ENCODE measurements around the gene LRRC32. TPM values are rescaled to one million over a fixed set of nuclear protein-coding genes. Genes with fewer than 3 reads are reported as not detected.

LRRC32 gene
- total and polyA plus RNA-seq, 3 experiments from 2014 or later: 0.06 to 2.8 (median 1.5) TPM

DNA sequence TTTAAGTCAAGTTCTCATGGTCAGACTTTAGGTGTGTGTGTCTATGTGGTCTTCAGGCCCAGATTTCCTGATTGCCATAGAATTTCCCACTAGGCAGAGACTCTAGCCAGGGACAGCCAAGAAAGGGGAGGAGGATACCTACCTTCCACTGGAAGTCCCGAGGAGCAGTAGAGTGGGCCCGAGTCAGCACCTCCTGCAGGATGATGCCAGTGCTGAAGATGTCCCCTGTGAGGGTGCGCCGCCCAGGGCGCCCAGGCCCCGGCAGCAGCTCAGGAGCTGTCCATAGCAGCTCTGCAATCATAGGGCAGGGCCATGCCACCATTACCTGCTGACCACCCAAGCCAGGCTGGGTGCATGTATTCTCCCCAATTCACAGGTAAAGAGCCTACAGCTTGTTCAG lies 41.6 kb upstream of the LRRC32 start:
- H3K27ac ChIP-seq (ENCODE audit: low read depth, low read length): no peak overlapping the region
- H3K27ac Mint-ChIP-seq: no peak overlapping the region
- no peak for DNase-seq
- H3K9me3 Mint-ChIP-seq: peaks cover 0 to 2% (median 0%) of the 10 kb centered on the region in 5 donors
- H3K4me3 ChIP-seq (ENCODE audit: low read length): no peak overlapping the region
- no peaks in the 10 kb centered on the region for H3K9me3 ChIP-seq (ENCODE audit: low read length)
- CTCF ChIA-PET: no interaction called here
- POLR2A ChIA-PET: no interaction called here
- no peaks in the 10 kb centered on the region for H3K27me3 ChIP-seq (ENCODE audit: insufficient read depth, low read length, poor library complexity, severe bottlenecking)
- no peak overlapping the region for H3K4me3 Mint-ChIP-seq
- no peaks in the 10 kb centered on the region for H3K4me1 Mint-ChIP-seq
- H3K4me1 ChIP-seq (ENCODE audit: insufficient read depth, low read length): no peaks in the 10 kb centered on the region
- H3K36me3 ChIP-seq (ENCODE audit: insufficient read depth, low read length): no peaks in the 10 kb centered on the region
- no peaks in the 10 kb centered on the region for H3K36me3 Mint-ChIP-seq
- peaks cover 0 to 8% of the 10 kb centered on the region in 2 donors for H3K27me3 Mint-ChIP-seq

DNA sequence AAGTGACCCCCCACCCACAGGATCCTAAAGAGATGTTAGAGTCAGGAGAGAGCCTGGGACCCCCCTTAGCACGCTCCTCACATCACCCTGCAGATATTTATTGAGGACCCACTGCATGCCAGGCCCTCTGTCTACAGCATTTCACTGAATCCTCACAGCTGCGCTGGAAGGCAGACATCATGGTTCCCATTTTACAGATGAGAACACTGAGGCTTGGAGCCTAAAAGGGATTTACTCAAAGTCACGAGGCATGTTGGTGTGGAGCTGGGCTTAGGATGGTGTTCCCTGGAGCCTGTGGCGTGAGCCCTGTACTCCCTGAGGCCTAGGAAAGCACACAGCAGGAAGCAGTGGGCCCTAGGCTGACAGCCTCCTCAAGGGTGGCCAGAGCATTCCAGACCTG lies 39.2 kb upstream of the LRRC32 start:
- H3K4me3 ChIP-seq (ENCODE audit: low read length): no peak overlapping the region

DNA sequence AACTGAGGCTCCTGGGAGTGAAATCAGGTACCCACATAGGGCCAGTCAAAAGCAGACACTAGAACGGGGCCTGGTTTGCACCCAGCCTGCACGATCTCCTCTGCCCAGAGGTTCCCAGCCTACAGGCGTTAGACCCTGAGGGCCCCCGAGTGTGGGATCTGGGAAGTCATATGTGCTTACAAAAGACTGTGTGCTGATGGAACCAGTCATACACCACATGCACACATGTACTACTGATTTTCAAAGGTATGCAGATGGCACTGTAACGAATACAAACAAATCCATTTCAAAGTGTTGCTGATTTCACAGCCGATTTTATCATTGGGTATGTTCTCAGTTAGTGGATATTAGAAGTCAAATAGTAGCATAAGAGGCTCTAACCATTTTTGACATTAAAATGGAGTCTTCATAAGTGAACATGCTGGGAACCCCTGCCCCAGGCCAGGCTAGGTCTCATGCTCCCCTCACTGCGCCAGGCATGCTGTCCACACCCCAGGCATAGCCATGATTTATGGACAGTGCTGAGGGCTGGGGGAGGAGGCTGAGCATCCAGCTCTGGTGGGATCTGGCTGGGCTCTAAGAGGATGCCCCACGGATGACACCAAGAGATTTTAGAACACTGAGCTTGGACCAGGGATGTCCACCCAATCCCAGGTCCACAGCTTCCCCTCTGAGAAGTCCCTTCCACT lies 38.6 kb upstream of the LRRC32 start:
- no peak overlapping the region for H3K27ac Mint-ChIP-seq
- H3K27me3 Mint-ChIP-seq: peaks cover 0 to 8% of the 10 kb centered on the region in 2 donors
- H3K9me3 Mint-ChIP-seq: peaks cover 0 to 6% (median 0%) of the 10 kb centered on the region in 5 donors
- no peak overlapping the region for H3K27ac ChIP-seq (ENCODE audit: low read depth, low read length)
- no peaks in the 10 kb centered on the region for H3K36me3 ChIP-seq (ENCODE audit: insufficient read depth, low read length)
- ChIA-PET POLR2A (no interaction called here), CTCF (no interaction called here)
- H3K27me3 ChIP-seq (ENCODE audit: insufficient read depth, low read length, poor library complexity, severe bottlenecking): no peaks in the 10 kb centered on the region
- H3K4me3 ChIP-seq (ENCODE audit: low read length): no peak overlapping the region
- no peaks in the 10 kb centered on the region for H3K4me1 ChIP-seq (ENCODE audit: insufficient read depth, low read length)
- no peak overlapping the region for H3K4me3 Mint-ChIP-seq
- no peaks in the 10 kb centered on the region for H3K9me3 ChIP-seq (ENCODE audit: low read length)
- DNase-seq: no peak
- H3K4me1 Mint-ChIP-seq: no peaks in the 10 kb centered on the region
- no peaks in the 10 kb centered on the region for H3K36me3 Mint-ChIP-seq

More for the DNA sequence above, 39.2 kb upstream of the LRRC32 start:
- Mint-ChIP-seq H3K9me3 (peaks cover 0 to 6% (median 0%) of the 10 kb centered on the region in 5 donors), H3K4me1 (no peaks in the 10 kb centered on the region), H3K27ac (no peak overlapping the region), H3K4me3 (no peak overlapping the region), H3K27me3 (peaks cover 0 to 8% of the 10 kb centered on the region in 2 donors), H3K36me3 (no peaks in the 10 kb centered on the region)
- Histone ChIP-seq H3K36me3 (ENCODE audit: insufficient read depth, low read length) (no peaks in the 10 kb centered on the region), H3K27ac (ENCODE audit: low read depth, low read length) (no peak overlapping the region), H3K4me1 (ENCODE audit: insufficient read depth, low read length) (no peaks in the 10 kb centered on the region), H3K27me3 (ENCODE audit: insufficient read depth, low read length, poor library complexity, severe bottlenecking) (no peaks in the 10 kb centered on the region), H3K9me3 (ENCODE audit: low read length) (no peaks in the 10 kb centered on the region)
- CTCF ChIA-PET: interaction anchor here (1.9 kb wide), 1 partner anchor 12 kb away, joined by 6 read pairs; no protein-coding TSS in a partner anchor
- DNase-seq: no peak
- POLR2A ChIA-PET: no interaction called here

DNA sequence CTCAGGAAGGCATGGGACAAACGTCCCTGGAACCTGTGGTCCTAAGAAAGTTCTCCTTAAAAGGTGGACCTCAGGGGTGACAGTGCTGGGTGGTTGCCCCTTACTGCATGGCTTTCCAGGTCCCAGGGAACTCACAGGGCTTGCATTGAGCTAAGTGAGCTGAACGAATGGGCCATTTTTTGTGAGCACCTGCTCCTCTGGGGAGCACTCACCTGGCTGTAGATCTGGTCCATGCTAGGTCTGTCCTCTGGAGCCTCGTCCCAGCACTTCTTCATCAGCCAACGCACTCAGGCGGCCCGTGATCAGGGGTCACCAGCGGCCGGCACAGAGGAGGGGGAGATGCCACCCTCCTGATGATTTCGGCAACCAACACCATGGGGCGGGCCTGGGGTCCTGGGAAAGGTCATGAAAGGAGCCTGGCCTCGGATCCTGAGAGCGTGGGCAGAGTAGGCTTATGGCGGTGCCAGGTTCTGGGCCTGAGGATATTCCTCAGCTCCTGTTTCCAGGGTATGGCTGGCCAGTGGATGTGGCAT lies 36.8 kb upstream of the LRRC32 start:
- no peak overlapping the region for H3K4me3 Mint-ChIP-seq
- no peaks in the 10 kb centered on the region for H3K4me1 Mint-ChIP-seq
- Histone ChIP-seq H3K27me3 (ENCODE audit: insufficient read depth, low read length, poor library complexity, severe bottlenecking) (no peaks in the 10 kb centered on the region), H3K27ac (ENCODE audit: low read depth, low read length) (no peak overlapping the region), H3K4me3 (ENCODE audit: low read length) (no peak overlapping the region), H3K4me1 (ENCODE audit: insufficient read depth, low read length) (no peaks in the 10 kb centered on the region), H3K36me3 (ENCODE audit: insufficient read depth, low read length) (no peaks in the 10 kb centered on the region), H3K9me3 (ENCODE audit: low read length) (no peaks in the 10 kb centered on the region)
- DNase-seq: no peak
- H3K27me3 Mint-ChIP-seq: peaks cover 4 to 12% of the 10 kb centered on the region in 2 donors
- ChIA-PET POLR2A (no interaction called here), CTCF (interaction anchor here (1.7 kb wide), 1 partner anchor 21 kb away, joined by 3 read pairs; no protein-coding TSS in a partner anchor)
- no peaks in the 10 kb centered on the region for H3K36me3 Mint-ChIP-seq
- no peak overlapping the region for H3K27ac Mint-ChIP-seq
- H3K9me3 Mint-ChIP-seq: peaks cover 0 to 6% (median 0%) of the 10 kb centered on the region in 5 donors

DNA sequence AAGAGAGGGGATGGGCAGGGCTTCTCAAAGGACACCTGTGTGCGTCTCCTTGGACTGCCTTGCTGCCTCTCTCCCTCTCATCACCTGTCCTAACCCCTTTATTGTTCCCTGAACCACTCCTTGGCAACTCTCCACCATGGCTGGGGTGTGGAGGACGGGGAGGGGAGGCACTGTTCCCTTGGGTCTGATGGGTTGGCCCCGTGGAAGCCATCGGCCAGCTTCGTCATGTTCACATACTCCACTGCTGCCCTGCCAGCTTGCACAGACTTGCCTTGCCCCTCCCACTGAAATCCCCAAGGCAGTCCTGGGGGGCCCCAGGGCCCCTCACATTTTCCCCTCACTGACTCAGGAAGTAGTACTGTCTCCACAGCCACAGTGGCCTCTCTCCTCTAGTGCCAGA lies 36.1 kb upstream of the LRRC32 start:
- peaks cover 4 to 12% of the 10 kb centered on the region in 2 donors for H3K27me3 Mint-ChIP-seq
- CTCF ChIA-PET: interaction anchor here (1.7 to 2.5 kb wide), 2 partner anchors 15 to 20 kb away, joined by 3 to 7 read pairs; no protein-coding TSS in a partner anchor
- H3K27ac ChIP-seq (ENCODE audit: low read depth, low read length): no peak overlapping the region
- H3K27ac Mint-ChIP-seq: no peak overlapping the region
- no peaks in the 10 kb centered on the region for H3K27me3 ChIP-seq (ENCODE audit: insufficient read depth, low read length, poor library complexity, severe bottlenecking)
- H3K4me3 ChIP-seq (ENCODE audit: low read length): no peak overlapping the region
- no peaks in the 10 kb centered on the region for H3K36me3 ChIP-seq (ENCODE audit: insufficient read depth, low read length)
- H3K9me3 Mint-ChIP-seq: peaks cover 0 to 6% (median 0%) of the 10 kb centered on the region in 5 donors
- no peaks in the 10 kb centered on the region for H3K4me1 Mint-ChIP-seq
- H3K36me3 Mint-ChIP-seq: no peaks in the 10 kb centered on the region
- POLR2A ChIA-PET: no interaction called here
- H3K9me3 ChIP-seq (ENCODE audit: low read length): no peaks in the 10 kb centered on the region
- H3K4me1 ChIP-seq (ENCODE audit: insufficient read depth, low read length): no peaks in the 10 kb centered on the region
- no peak overlapping the region for H3K4me3 Mint-ChIP-seq
- no peak for DNase-seq

DNA sequence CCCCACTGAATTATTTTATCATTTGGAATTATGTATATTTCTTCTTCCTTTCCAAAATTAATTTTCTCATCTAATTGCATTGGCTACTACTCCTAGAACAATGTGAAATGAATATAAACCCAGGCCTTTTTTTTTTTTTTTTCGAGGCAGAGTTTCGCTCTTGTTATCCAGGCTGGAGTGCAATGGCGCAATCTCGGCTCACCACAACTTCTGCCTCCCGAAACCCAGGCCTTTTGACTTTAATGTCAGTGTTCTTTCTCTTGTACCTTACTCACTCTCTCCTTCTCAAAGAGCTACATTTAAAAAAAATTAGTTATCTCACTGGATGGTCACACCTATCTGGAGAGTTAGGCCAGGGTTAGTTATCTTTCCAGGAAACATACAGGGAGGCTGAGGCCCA lies 35.3 kb upstream of the LRRC32 start:
- Mint-ChIP-seq H3K4me1 (no peaks in the 10 kb centered on the region), H3K27ac (no peak overlapping the region), H3K4me3 (no peak overlapping the region), H3K9me3 (peaks cover 0 to 6% (median 0%) of the 10 kb centered on the region in 5 donors), H3K36me3 (no peaks in the 10 kb centered on the region), H3K27me3 (peaks cover 4 to 11% of the 10 kb centered on the region in 2 donors)
- Histone ChIP-seq H3K4me1 (ENCODE audit: insufficient read depth, low read length) (no peaks in the 10 kb centered on the region), H3K27me3 (ENCODE audit: insufficient read depth, low read length, poor library complexity, severe bottlenecking) (no peaks in the 10 kb centered on the region), H3K9me3 (ENCODE audit: low read length) (no peaks in the 10 kb centered on the region), H3K27ac (ENCODE audit: low read depth, low read length) (no peak overlapping the region), H3K4me3 (ENCODE audit: low read length) (no peak overlapping the region), H3K36me3 (ENCODE audit: insufficient read depth, low read length) (no peaks in the 10 kb centered on the region)
- no peak for DNase-seq
- CTCF ChIA-PET: interaction anchor here (2.5 kb wide), 1 partner anchor 16 kb away, joined by 7 read pairs; no protein-coding TSS in a partner anchor
- POLR2A ChIA-PET: no interaction called here

DNA sequence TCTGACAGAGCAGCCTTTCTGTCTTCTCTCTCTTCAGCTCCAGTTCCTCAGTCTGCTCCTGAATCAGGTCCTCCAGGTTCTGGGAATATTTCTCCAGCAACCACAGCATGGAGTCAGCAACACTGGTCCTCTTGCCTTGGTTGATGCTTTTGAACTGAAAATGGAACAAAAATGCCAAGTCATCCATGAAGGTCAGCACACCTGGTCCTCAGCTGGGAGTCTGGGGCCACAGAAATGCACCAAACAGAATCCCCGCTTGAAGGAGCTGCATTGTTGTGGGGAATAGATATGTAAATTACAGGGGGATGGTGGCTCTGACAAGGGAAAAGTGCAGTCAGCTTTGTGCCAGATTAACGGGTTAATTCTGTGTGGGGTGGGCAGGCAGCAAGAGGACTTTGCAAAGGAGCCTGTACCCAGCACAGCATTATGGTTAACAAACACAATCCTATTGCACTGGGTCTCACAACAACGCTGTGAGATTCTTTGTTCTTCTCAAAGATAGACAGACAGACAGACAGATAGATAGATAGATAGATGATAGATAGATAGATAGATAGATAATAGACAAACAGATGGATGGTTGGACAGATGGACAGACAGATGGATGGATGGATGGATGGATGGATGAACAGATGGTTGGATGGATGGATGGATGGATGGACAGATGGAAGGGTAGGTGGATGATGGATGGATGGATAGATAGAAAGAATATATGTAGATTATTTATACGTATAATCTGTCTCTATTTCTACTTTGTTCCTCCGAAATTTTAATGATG lies 33.8 kb upstream of the LRRC32 start:
- Mint-ChIP-seq H3K4me3 (no peak overlapping the region), H3K27me3 (peaks cover 6 to 12% of the 10 kb centered on the region in 2 donors), H3K27ac (no peak overlapping the region), H3K9me3 (peaks cover 0 to 6% (median 0%) of the 10 kb centered on the region in 5 donors), H3K4me1 (no peaks in the 10 kb centered on the region), H3K36me3 (no peaks in the 10 kb centered on the region)
- H3K4me1 ChIP-seq (ENCODE audit: insufficient read depth, low read length): no peaks in the 10 kb centered on the region
- no peaks in the 10 kb centered on the region for H3K9me3 ChIP-seq (ENCODE audit: low read length)
- CTCF ChIA-PET: interaction anchor here (2.5 kb wide), 1 partner anchor 17 kb away, joined by 7 read pairs; no protein-coding TSS in a partner anchor
- DNase-seq: no peak
- H3K4me3 ChIP-seq (ENCODE audit: low read length): no peak overlapping the region
- POLR2A ChIA-PET: no interaction called here
- no peaks in the 10 kb centered on the region for H3K36me3 ChIP-seq (ENCODE audit: insufficient read depth, low read length)
- no peak overlapping the region for H3K27ac ChIP-seq (ENCODE audit: low read depth, low read length)
- no peaks in the 10 kb centered on the region for H3K27me3 ChIP-seq (ENCODE audit: insufficient read depth, low read length, poor library complexity, severe bottlenecking)

DNA sequence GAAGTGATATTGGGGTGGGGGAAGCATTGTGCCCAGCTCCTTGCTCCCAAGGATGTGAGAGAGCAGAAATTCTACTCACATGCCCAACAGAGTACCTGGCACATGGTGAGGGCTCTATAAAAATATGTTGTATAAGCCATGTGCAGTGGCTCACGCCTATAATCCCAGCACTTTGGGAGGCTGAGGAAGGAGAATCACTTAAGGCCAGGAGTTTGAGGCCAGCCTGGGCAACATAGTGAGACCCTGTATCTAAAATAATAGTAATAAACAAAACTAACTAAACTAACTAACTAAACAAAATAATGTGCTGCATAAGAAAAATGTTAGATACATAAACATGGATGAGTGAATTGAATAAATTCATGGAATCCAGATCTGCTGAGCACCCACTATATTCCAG lies 33.2 kb upstream of the LRRC32 start:
- Histone ChIP-seq H3K4me1 (ENCODE audit: insufficient read depth, low read length) (no peaks in the 10 kb centered on the region), H3K27me3 (ENCODE audit: insufficient read depth, low read length, poor library complexity, severe bottlenecking) (no peaks in the 10 kb centered on the region), H3K27ac (ENCODE audit: low read depth, low read length) (peak overlapping the region; percentile 32), H3K4me3 (ENCODE audit: low read length) (no peak overlapping the region), H3K9me3 (ENCODE audit: low read length) (no peaks in the 10 kb centered on the region), H3K36me3 (ENCODE audit: insufficient read depth, low read length) (no peaks in the 10 kb centered on the region)
- Mint-ChIP-seq H3K27ac (no peak overlapping the region), H3K36me3 (no peaks in the 10 kb centered on the region), H3K4me1 (no peaks in the 10 kb centered on the region), H3K4me3 (no peak overlapping the region), H3K27me3 (peaks cover 6 to 12% of the 10 kb centered on the region in 2 donors), H3K9me3 (peaks cover 0 to 6% (median 0%) of the 10 kb centered on the region in 5 donors)
- POLR2A ChIA-PET: no interaction called here
- DNase-seq: no peak
- CTCF ChIA-PET: no interaction called here
